GM18507 (cell line): ENCODE data around the gene FYB2.

Source experiments
- DNase-seq: peaks from one replicate; pipeline ENCODE4 v3.0.0; 2011; ENCODE audit warnings: low read depth; ENCODE audit not compliant: insufficient read length; ENCODE audit errors: extremely low spot score
- FAIRE-seq: peaks from 2 replicates; lab custom pipeline; 2011; peaks lifted over from hg19 to GRCh38; lab: Jason Lieb, UNC

FYB2 gene

DNA sequence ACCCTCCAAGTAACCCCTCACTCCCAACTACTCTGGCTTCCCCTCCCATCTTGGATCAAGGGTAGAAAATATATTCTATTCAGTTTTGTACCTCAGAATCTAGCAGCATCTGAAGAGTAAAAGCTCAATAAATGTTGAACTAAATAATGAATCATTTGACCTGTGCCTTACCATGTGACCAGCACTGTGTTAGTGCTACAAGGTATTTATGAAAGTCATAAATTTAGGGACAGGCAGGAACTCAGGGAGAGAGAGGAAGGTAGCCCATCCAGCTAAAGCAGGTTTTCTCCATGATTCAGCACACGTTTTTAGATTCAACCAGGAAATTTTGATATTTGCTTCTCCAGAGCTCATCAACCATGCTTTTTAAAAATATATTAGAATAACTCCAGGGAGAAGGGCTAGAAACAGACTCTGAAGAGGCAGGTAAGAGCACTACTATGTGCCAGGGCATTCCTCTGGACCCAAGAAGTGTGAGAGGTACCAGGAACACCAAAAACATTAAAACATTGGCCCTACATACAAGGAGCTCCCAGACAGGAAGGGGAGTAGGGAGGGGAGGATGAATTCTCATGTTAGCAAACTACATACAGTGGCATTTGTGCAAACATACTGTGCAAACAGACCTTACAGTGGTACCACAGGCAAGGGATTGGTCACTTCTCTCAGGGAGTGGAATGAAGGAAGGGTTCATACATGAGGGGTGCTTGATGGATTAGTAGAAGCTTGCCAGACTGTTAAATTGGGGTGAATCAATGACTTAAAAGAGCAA, 64.3 kb downstream of the FYB2 start:
- DNase-seq (no peak), FAIRE-seq (no peak)

DNA sequence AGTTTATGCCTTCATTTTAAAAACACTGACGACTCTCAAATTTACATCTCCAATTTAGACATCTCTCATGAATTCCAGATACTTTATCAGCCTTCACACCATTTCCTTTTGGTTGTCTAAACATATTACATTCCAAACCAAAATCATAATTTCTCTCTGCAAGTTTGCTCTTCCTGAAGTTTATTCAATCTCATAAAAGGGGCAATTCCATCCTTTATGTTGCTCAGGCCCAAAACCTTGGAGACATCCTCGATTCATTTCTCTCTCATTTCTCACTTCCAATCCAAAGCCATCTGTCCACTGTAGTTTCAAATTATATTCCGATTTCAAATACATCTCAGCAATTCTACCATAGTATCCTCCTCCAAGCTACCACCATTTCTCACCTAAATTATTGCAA, 74.0 kb downstream of the FYB2 start:
- no peak for FAIRE-seq
- DNase-seq = no peak

DNA sequence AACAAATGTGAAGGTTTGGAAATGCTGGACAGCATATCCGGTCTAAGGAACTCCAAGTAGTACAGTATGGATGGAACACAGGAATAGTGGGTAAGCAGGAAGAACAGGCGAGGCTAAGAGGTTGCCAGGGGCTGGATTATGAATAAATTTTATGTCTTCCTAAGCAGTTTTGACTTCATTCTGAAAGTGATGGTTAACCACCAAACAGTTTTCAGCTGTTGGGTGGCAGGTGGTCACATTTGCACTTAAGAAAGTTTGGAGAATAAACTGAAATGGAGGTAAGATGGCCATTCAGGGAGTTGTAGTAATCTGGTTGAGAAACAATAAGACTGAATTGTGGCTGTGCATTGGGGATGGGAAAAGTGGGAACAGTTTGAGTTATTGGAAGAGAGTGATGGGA, 90.2 kb downstream of the FYB2 start:
- DNase-seq (no peak), FAIRE-seq (no peak)

DNA sequence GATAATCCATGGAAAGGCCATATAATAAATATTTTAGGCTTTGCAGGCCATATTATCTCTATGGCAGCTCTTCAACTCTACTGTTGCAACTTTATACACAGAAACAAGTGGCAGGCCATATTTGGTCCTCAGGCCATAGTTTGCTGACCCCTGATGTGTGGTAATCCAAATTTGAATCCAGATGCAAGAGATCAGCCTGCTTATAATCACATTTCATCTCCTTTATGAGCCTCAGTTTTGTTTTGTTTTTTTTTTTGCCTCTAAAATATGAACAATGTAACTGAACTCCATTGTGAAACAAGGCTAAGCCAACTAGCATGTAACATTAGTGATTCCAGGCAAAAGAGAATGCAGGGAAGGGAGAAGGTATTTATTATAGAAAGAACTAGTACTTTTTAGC, 92.5 kb downstream of the FYB2 start:
- FAIRE-seq = no peak
- no peak for DNase-seq

DNA sequence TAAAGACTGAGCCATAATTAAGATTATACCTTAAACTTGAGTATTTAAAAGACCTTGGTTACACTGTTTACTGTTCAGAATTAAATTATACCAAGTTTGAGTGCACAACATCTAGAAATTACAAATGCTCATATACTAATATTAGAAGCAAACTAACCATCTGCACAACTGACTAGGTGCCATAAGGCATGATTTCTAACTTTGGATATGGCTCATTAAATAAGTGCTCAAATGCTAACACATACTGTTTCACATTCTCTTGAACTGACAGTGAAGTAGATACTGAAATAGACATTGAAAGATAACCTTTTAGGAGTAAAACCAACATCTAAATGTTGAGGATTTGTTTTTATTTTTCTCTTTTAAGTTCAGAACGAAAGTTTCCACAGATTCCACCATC, 100.0 kb downstream of the FYB2 start:
- DNase-seq (no peak), FAIRE-seq (no peak)

DNA sequence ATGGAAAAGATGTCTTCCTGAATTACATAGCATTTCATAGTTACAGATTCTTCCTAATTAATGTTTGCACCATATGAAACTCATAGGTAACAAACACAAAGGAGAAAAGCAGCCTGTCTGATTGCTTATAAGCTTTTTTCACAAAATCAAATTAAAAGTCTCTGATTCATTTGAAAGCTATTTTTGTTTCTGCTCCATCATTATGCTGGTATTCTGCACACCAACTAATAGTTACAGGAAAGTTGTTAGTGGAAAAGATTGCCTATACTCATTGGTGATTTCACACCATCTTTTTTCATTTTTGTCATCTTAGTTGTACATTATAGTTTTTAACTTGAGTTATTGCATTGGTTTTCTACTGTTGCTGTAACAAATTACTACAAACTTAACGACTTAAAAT, 104.0 kb downstream of the FYB2 start:
- DNase-seq (no peak), FAIRE-seq (no peak)

DNA sequence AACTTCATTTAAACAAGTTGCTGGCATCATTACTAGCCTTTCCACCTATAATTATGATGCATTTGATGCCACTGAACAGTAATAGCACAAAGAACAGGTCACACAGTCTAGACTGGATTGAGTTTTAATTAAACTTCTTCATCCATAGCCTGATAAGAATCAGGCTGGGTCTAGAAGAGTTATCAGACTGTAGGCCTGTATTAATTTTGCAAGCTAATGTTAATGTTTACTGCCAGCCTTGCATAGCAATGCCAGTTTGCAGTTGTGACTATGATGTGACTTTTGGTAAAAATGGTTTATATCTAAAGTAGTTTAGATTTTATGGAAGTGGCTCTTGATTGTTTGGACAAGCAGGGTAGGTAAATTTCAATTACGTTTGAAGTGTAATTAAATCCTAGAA, 106.1 kb downstream of the FYB2 start:
- FAIRE-seq (no peak), DNase-seq (no peak)

DNA sequence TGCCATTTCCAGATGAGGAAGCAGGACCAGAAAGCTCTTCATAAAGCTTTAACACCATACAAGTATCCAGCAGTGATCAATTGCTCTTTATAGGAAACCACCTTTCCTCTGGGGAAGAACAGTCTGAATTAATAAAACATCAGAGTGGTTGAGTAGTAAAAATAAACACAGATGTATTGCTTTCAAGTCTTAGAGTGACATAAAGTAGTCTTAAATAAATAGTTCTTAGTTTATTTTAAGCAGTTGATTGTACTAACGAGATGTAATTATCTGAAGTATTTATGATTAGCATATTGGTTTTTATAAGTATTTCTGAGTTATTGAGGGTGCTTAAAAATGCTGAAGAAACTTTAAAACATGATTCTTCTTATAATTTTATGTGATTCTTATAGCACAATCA, 107.1 kb downstream of the FYB2 start:
- DNase-seq (no peak), FAIRE-seq (no peak)

DNA sequence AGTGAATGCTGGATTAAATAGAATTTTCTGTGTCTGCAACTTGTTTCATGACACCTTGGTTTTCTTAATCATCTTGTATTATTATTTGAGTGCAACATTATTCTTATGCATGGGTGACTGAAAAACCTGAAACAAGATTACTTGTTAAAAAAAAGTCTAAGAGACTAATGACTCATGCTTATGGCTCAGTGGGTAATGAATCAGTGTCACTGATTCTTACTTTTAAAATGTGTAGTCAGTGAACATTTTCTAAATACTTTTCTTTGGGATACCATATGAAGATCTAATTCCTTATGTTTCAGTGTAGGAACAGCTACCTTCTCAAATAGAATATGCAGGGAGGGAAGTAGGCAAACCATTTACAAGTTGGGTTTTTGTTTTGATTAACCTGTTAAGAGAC, 108.6 kb downstream of the FYB2 start:
- FAIRE-seq (no peak), DNase-seq (no peak)

DNA sequence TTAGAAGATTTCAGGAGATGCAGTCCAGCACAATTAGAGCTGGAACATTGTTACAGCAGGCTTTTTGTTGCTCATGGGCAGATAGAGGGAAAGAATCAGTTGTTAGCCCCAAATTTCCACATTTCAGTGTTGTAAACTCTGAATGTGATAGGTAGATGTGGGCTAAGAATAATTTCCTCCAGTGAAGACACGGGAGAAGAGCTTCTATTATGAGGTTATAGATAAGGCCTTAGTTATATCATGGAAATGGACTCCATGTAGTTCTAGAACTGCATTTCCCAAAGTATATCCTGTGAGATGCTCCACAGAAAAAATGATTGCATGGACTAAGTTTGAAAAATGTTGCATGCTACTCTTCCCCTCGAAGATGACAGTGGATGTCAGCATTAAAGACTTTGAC, 109.2 kb downstream of the FYB2 start:
- FAIRE-seq = no peak

DNA sequence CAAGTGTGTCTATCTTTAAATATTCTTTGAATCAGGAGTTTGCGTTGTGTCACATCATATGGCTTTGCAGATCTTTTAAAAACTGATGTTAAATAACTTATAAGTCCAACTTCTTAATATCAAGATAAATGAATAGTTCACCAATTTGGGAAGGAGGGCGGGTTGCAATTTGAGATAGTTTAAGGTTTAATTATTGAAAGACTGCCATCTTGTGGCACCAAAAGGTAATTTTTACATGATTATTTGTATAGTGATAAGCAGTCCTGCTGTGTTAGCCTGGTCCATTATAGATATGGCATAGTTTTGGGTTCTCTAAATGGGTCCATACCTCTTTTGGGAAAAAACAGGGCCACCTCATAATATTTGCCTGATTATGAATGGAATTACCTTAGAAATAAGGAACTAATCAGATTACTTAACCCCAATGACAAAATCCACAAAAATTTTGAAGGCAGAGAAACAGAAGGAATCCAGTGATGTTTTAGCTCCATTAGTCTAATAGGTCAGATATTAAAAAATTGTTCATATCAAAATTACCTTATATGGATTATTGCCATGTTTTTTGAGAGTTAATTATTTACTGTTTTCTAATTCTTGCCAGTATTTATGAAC, 109.8 kb downstream of the FYB2 start:
- DNase-seq (no peak), FAIRE-seq (peak; percentile 50)

More for the DNA sequence above, 109.2 kb downstream of the FYB2 start:
- DNase-seq = no peak

DNA sequence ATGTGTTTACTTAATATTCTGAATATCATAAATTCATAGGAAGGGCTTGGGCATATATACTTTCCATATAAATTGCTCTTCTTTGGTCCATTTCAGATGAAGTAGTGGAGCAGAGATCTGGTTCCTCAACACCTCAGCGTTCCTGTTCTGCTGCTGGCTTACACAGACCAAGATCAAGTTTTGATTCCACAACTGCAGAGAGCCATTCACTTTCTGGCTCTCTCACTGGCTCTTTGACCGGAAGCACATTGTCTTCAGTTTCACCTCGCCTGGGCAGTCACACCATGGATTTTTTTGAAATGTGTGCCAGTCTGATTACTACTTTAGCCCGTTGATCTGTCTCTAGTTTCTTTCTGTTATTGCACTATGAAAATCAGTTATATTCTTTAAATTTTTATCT, 111.8 kb downstream of the FYB2 start:
- no peak for FAIRE-seq

DNA sequence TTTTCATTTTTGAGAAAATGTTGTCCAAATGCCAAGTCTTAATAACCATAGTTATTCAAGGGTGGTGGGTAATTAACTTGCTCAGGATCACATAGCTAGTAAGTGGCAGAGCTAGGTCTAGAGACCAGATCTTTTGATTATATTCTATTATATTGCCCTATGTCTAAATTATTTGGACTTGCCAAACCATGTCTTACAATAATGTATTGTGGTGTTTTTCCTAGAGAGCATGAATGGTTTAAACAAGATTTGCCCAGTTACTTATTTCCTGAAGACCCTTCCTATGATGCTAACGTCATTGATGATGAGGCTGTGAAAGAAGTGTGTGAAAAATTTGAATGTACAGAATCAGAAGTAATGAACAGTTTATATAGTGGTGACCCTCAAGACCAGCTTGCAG, 115.5 kb downstream of the FYB2 start:
- FAIRE-seq (no peak), DNase-seq (no peak)

More for the DNA sequence above, 111.8 kb downstream of the FYB2 start:
- no peak for DNase-seq

DNA sequence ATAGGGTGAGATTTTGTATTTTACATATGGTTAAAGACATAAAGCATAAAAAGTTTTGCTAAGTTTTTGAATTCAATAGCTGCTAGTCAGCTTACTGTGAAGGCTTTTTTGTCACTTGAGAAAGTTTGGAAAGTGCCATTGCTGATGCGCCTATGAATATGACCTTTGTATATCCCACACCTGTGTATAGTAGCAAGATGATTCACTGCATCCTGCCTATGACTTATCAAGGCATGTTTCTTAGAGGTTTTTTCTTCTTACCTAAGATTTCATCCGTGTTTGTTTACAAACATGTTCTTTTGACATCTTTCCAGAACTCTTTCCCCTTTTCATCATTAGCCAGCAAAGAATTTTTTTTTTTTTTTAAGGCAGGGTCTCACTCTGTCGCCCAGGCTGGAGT, 122.5 kb downstream of the FYB2 start:
- DNase-seq = no peak
- FAIRE-seq = no peak

DNA sequence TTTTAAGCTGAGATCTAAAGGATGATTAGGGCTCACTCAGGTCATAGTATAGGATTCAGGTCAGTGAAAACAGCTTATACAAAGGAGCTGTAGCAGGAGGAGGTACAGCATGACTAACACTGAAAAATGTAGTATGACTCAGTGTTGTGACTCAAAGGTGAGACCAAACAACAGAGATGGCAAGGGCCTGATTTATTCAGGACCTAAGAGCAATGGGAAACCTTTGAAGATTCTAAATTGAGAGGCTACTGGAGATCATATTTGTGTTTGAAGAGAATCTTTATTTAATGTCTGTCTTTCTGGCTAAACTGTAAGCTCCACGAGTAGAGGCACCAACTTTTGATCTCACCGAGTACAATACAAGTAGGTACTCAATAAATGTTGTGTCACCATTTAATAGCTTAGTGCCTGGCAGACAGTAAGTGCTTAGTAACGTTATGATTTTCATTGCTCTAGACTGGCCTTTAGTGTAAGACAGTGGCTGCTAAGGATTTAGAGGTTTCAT, 130.6 kb downstream of the FYB2 start:
- no peak for DNase-seq
- FAIRE-seq = no peak

DNA sequence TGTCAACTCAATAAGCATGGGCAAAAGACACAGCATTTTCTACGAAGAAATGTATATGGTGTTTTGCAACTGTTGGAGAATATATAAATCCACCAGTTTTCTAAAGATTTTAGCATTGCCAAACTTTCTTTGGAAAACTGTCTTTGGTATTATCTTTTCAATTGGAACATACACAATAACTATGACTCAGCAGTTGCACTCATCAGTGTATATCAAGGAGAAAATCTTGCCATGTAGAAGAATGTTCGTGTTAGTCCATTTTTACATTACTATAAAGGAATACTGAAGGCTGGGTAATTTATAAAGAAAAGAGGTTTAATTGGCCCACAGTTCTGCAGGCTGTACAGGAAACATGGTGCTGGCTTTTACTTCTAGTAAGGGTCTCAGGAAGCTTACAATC, 133.0 kb downstream of the FYB2 start:
- FAIRE-seq = no peak
- no peak for DNase-seq

DNA sequence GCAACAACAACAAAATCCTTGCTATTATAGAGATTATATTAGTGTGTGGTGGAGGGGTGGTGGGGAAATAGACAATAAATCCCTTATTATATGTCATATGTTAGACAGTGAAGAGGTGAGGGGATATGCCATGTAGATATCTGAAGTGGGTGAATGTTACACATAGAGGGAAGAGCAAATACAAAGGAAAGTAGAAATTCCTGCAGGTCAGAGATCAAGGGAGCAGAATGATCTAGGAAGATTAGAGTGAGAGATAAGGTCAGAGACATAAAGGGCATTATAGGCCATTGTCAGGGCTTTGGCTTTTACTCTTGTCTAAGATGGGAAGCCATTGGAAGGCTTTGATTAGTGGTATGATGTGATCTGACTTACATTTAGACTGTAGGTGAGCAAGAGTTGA, 135.6 kb downstream of the FYB2 start:
- FAIRE-seq = no peak

DNA sequence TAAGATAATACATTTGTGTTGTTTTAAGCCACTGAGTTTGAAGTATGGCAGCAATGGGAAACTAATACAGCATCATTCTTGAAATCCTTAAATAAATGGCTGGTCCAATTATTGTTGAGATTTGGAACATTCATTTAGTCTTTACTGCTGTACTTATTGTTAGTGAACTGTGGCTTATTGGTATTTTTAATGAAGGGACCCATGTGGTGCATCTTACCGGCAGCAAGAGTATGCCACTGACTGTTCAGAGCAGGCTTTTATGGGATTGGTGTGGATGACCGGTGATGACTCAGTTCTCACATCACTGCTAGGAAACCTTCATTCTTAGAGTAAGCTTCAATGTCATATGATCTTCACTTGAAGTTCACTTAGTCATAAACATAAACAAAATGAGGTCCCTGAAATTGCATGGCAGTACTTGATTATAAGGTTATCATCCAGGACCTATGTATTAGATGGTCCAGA, 142.6 kb downstream of the FYB2 start:
- FAIRE-seq (no peak), DNase-seq (no peak)

More for the DNA sequence above, 135.6 kb downstream of the FYB2 start:
- DNase-seq = no peak

DNA sequence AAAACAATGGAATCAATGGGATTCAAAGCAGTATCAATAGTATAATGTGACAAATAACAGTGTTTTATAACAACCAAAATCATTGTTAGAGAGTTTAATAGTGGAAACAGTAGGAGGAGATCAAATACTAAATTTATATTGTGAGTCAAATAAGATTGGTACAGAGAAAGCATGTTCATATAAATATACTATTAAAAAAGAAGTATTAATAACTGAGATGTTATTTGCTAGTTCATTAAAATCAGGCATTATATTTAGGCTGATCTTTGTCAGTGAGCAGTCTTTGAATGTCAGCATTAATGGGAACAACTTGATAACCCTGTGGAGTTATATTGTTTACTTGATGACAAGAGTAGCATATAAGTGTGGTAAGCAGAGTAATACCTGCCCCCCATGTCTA, 143.4 kb downstream of the FYB2 start:
- FAIRE-seq (no peak), DNase-seq (no peak)

DNA sequence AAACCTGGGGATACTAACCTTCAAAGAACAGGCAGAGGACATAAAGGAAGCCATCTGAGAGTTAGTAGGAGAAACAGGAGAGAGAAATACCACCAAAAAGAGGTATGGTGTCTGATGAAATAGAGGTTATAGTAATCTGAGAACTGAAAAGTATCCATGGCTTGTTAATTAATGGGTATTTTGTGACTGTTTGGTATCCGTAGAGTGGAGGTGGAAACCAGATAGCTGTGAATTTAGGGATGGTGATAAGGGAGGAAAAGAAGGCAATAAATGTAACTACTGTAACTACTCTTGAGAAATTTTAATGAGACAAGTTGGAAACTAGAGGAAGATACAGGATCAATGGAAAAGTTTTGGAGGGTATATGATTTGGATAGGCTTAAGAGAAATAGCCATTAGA, 146.6 kb downstream of the FYB2 start:
- FAIRE-seq = no peak
- DNase-seq = no peak

DNA sequence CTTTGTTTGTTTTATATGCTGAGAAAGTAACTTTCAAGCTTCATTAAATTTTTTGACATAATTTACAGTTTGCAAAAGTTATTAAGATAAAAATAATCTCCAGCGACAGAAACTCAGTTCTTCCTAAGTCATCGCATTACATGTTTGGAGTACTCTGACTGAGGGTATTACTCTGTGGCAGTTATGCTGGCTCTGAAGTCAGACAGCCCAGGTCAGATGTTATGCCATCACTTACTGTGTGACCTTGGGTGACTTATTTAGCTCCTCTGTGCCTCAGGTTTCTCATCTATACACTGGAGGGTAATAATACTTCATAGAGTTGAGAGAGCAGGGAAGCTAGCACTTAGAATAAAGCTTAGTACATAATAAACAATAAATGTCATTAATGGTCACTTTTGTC, 147.7 kb downstream of the FYB2 start:
- DNase-seq = no peak
- no peak for FAIRE-seq
